CD4-positive, alpha-beta T cell treated with Interleukin-17A for 1 hour (primary cell): ENCODE data around the gene DPCD.

Experiments
- DNase-seq: peaks from one replicate; pipeline ENCODE4 v3.0.0-alpha.2; 2020

DPCD gene

GRCh38 chr10:101567165-101568006, 20.7 kb upstream of the DPCD start:
- DNase-seq = no peak

DNA sequence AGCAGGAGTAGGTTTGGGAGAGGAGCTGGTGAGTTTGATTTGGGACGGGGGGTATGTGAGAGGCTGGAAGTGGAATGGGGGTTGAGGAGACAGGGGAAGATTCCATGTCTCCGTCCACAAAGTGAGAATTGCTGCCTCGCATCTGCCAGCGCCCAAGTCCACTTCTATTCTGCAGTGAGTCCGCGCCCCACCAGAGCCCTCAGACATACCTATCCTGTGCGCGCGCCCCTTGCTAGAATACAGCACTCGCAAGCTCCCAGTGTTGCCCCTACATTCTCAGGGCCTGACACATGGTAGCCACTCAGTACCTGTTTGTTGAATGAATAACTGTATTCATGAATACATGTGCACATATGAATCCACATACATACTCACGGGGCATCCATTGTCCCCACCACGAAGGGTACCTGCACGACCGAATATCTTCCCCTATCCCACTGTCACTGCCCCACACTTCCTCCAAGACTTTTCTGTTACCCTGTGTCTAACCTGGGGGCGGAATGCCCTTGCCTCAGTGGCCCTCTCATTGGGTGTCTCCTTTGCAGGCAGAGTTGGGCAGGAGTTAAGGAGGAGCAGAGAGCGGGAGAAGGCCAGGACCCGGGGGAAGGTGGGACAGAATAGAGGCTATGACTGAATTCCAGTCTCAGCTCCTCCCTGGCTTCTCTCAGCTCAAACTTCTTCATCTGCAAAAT, 19.9 kb upstream of the DPCD start:
- DNase-seq = no peak

DNA sequence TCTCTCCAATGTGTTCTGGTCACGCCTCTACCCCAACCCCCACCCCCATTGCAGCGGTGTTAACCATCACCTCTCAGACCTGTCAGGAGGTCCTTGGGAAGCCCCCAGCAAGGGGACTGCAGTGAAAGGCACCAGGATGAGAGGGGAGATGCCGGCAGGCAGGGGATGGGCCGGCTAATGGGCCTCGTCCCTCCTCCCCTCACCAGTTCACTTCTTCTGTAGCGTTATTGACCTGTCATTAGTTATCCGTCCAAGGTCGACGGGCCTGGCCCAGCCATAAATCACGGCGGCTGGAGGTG, 18.8 kb upstream of the DPCD start:
- DNase-seq = no peak

DNA sequence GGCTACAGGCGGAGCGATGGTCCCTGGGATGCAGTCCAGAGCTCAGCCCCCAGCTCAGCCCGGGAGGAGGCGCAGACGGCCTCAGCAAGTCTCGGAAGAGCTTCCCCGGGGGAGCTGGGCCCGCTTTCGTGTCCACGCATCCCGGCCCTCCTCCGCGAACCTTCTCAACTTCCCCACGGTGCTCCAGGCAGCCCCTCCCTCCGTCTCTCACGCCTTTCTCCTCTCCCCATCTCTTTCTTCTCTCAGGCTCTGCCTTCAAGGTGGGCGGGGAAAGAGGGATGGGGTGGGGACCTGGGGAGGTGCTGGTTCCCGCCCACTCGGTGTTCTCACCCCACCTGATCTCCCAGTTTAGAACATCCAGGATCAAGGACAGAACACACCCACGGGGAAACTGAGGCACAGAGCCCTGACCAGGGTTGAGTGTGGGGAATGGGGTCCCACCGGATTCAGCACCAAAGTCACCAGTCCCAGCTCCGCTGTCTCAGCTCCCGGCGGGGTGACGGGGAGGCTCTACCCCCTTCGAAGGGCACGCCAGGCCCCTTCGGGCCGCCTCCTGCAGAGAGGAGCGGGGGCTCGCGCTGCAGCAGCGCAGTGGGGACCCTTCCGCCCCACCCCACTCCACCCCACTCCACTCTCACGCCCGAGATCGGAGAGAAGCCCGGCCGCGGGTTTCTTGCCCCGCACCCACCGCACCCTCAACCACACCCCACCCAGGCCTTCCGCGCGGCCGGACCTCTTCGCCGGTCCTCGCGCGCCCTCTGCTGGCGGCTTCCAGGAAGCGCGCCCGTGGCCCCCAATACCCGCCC, 18.3 kb upstream of the DPCD start:
- peak; percentile 77 for DNase-seq

DNA sequence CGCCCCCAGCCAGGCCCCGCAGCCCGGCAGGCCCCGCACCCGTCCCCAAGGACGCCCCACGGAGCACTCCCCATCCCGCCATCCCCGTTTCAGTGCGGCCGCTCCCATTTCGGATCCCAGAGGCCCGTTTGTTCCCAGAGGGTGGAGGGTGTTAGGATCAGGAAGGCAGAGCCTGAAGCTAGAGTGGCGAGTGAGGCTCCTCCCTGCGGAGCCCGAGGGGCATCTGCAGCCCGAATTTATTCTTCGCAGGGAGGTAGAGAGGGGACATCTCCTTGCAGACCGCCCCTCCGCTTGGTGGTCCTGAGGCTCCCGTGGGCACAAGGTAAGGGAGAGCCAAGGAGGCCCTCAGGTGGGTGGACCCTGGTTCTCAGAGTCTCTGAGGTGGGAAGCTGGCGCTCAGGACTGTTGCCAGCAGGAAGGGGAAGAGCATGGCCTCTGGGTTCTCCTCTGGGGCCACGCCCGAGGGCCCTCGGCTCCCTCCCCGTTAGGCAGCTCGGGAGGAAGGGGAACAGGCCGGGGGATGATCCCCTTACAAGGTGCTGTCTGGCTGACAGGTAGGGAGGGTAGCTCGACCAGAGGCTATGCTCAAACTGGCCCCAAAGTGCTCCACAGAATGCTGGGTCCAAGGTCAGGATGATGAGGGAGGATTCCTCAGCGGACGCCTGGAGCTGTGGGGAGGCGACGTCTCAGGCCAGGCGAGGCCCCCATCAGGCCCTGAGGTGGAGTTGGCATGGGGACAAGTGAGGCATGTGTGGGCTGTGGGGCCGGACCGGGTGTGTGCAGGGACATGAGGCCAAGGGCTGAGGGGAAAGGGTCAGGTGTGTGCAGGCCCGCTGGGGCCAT, 17.5 kb upstream of the DPCD start:
- DNase-seq = no peak

DNA sequence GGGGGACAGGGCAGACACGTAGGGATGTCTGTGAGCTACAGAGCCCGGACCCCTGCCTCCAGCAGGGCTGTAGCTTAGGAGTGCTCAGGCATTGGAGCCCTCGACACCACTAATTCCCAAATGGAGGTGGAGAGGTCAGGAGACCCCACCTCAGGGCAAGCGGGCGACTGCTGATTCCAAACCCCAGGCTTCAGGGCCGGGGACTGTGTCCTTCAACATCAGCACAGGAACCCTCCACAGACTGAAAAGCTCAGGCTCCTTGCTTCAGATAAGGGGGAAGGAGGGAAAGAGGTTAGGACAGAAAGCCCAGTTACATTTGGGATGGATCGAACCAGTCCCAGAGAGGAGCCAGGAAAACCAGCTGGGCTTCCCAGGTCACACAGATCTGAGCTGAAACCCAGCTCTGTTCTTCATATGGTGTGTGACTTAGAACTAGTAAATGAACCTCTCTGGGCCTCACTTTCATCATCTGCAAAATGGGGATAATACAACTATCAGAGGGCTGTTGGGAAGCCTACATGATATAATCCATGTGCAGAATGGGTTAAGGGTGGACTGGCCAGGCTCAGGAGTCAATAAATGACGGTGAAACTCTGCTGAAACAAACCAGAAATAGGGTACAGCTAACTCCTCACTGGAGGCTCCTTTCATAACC, 16.7 kb upstream of the DPCD start:
- DNase-seq = no peak

DNA sequence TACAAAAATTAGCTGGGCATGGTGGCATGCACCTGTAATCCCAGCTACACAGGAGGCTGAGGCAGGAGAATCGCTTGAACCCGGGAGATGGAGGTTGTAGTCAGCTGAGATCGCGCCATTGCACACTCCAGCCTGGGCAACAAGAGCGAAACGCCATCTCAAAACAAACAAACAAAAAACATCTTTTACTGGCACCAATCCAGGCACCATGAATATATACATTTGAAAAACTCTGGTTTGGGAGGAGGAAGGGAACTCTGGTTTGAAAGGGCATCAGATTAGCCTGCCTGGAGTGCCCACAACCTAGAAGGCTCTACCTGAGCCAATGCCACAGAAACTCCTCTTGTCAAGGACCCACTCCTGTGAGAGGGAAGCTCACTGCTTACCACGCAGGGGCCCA, 16.0 kb upstream of the DPCD start:
- no peak for DNase-seq

GRCh38 chr10:101572785-101573184, 15.3 kb upstream of the DPCD start:
- DNase-seq = no peak

DNA sequence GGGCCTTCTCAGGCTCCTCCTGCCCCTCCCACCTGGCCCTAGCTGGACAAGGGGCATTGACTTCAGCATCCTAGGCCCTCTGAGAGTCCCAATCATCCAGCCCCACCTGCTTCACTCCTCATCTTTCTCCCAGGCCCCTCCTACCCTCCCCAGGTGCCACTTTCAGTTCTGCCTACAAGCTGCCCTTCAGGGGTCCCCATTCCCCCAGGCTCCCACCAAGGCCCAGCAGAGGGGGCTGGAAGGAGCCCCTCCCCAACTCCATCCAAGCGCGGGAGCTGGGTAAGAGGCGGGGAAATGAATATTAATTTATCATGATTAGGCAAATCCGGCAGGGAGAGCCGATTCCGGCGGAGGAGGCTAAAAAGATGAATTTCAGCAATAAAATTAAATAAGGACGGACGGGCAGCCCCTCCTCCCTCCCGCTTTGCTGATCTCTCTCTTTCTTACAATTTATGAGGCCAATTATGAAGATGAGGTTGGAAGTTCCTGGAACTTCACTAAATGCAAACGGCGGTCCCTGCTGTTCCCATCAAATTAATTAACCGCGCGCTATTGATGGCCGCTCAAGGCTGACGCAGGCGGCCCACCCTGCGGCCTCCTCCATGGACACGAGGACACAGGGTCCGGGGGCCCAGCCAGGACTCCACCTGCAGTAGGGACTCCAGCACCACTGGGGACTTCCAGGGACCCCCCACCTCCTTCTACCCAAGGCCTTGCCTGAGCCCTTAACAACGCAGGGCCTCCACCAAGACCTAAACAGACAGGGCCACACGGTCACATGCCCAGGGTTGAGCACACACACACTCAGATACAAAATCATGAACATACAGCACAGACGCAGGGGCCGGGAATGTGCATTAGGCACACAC, 14.0 kb upstream of the DPCD start:
- no peak for DNase-seq

DNA sequence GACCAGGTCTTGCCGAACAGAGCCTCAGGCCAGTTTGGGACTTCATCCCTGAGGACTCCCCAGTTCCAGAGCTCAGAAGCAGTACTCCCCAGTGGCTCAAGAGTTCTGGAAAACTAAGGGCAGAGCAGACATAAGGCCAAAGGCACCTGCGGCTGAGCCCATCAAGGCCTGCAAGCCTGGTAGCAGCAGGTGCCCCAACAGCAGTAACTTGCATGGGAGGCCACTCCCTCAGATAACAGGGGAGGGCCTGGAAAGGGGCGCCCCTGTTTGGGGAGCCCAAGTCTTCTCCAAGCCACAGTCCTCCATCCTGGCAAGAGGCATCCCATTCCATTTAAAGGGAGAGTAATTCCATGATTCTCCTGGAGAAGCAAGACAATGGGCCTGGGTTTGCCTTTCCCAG, 13.0 kb upstream of the DPCD start:
- DNase-seq = no peak

DNA sequence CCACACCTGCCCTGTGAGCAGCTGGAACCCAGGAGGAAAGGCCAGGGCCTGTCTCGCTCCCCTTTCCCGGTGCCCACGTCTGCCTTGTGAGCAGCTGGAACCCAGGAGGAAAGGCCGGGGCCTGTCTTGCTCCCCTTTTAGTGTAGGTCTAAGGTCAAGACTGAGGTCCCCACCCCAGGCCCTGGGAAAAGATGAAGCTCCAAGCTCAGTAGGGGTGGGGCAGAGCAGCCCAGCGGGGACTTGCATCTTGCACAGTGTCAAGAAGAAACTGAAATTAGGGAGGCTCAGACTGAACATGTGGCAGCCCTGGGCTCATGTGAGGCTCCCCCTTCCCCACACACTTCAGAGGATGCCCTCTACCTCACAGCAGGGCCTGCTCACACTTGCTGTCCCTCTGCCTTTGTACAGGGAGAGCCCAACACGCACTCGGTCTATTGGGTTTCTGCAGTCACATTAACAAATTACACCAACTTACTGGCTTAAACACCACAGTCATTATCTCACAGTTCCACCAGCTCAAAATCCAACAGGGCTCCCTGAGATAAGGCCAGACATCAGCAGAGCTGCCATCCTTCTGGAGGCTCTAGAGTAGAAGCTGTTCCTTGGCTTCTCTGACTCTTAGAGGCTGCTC, 12.4 kb upstream of the DPCD start:
- DNase-seq = no peak

DNA sequence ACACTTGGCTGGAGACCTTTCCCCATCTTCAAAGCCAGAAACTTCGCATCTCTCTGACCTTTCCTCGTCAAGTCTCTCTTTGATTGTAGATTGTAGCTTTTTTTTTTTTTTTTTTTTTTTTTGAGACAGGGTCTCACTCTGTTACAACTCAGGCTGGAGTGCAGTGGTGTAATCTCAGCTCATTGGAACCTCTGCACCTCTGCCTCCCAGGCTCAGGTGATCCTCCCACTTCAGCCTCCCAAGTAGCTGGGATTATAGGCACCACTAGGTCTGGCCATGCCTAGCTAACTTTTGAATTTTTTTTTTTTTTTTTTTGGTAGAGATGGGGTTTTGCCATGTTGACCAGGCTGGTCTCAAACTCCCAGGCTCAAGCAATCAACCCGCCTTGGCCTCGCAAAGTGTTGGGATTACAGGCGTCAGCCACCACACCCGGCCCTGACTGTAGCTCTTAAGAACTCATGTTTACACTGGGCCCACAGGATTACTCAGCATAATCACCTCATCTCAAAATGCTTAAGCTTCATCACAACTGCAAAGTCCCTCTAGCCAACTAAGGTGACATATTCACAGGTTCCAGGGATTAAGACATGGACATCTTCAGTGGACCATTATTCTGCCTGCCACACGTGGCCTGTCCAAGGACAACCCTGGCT, 11.8 kb upstream of the DPCD start:
- DNase-seq = no peak

- no peak for DNase-seq
Measured at GRCh38 chr10:101577121-101577871, 10.8 kb upstream of the DPCD start.

DNA sequence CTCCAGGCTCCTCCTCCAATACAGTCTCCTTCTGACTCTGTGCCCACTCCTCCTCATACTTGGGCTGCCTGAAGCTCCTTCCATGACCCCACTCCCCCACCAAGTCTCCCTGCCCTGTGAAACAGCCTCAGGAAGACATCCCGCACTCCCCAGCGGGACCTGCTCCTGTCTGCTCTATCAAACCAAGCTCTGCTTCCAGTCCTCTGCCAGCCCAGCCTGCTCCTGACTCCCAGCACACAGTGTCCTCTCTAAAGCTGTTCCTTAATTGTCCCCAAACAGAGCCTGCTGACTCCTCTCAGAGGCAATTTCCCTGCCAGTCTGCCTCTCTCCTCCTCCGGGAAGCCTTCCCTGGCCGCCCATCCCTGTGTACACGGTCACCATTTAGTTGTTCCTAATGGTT, 9.9 kb upstream of the DPCD start:
- DNase-seq = no peak

DNA sequence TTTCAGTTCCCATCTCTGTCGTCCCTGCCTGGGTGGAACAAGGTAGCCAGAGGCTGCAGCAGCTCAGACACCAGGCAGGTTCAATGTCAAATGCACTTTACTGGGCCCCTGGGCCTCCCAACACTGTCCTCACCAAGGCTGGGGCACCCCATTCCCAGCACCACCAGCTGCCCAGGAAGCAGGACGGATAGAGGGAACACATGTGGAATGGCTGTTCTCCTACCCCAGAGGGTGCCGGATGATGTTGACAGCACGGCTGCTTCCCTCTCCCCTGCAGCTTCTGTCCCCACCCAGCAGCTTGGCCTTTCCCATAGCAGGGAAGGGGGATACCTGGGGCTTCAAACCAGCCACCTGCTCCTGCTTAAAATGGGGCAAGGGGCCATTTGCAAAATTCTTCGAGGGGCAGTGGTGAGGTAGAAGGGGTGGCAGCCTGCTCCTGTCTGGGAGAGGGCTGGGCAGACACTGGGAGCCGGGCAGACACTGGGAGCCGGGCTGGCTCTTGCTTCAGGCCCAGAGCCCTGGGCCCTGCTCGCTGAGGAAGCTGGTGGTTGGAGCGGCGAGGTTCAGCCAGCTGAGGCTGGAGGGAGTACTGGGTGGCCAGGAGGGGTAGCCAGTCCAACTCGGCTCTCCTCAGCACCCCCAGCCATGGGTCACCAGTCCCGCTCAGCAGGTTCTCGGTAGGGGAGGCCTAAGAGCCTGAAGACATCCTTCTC, 9.2 kb upstream of the DPCD start:
- no peak for DNase-seq

- no peak for DNase-seq
Measured at GRCh38 chr10:101579516-101579870, 8.6 kb upstream of the DPCD start.

DNA sequence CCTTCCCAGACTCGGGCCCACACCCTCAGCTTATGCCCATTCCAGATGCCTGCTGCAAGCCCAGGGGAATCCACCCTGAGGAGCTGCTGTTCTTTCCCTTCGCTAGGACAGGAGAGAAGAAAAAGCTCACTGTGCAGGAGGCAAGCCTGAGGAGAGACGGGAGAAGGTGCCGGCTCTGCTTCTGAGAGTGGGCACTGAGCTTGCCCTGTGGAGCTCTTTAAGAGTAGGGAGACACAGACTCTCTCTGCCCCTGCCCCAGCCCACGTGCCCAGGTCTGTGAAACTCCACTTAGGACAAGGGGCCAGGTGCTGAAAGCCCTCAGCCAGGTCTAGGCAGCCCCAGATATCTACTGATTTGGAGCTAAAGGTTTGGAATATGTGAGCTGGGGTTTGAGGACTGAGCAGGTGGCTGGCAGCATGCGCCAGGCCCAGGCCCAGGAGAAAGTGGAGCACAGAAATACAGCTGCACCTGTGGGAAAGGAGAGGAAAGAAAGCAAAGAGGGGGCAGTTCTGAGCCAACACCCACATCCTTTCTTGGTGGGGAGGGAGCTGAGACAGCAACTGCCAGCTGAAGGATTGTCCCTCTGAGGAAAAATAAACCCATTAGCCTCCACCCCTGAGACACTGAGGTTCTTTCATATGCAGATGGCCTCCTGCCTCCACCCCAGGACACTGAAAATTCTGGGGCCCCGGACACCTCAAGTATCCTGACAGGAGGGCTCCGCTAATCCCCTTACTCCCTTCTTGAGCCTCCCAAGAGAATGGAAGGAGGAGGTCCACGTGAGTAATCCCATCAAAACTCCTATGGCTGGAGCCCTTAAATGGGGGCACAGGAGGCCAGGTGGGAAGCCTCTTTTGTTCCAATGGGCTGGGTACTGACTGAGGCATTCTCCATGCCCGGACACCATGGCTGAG, 7.4 kb upstream of the DPCD start:
- no peak for DNase-seq

DNA sequence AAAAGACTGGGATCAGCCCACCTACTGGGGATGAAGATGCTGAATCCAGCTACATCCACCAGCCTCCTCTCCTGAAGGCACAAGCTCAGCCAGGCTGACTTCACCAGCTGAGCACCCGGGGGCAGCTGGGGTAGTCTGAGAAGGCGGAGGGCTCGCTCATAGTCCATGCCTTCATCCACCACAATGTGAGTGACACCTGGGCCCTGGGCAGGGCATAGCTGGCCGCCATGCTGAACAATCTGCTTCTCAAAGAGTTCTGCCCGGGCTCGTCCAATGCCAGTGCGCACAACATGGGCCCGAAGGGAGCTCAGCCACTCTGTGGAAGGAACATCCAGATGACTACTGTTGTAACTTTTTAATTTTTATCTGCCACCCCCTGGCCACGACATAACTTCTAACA, 2.3 kb upstream of the DPCD start:
- DNase-seq = no peak
